T-helper 17 cell (primary cell): ENCODE results near the gene NUMB. TPM values are rescaled to one million over a fixed set of nuclear protein-coding genes. Genes with fewer than 3 reads are reported as not detected.

ENCODE experiments used
- ATAC-seq: fragments of 150-1000 bp; cut with Tn5 transposase; 2 replicates; pipeline ENCODE4 v1.10.0; 2021; ENCODE audit warnings: mild to moderate bottlenecking, moderate library complexity
- DNase-seq, 3 donors: peaks; one replicate each; pipeline versions ENCODE4 v3.0.0 to v3.0.0-alpha.2; 2020 to 2021
- H3K9me3 ChIP-seq: one replicate; pipeline ENCODE4 v1.7.0; 2013; ENCODE audit warnings: low read length, mild to moderate bottlenecking; ENCODE audit not compliant: control insufficient read depth, poor library complexity, severe bottlenecking
- H3K27ac Mint-ChIP-seq: one replicate; pipeline ENCODE4 v1.8.0; 2022; ENCODE audit warnings: mild to moderate bottlenecking, moderate library complexity, mixed read lengths
- H3K27me3 Mint-ChIP-seq: one replicate; pipeline ENCODE4 v1.8.0; 2022; ENCODE audit warnings: mixed read lengths
- H3K36me3 Mint-ChIP-seq: one replicate; pipeline ENCODE4 v1.8.0; 2022; ENCODE audit warnings: low read depth, mixed read lengths
- H3K4me1 Mint-ChIP-seq: one replicate; pipeline ENCODE4 v1.8.0; 2022; ENCODE audit warnings: mild to moderate bottlenecking, mixed read lengths
- H3K4me3 Mint-ChIP-seq: one replicate; pipeline ENCODE4 v1.8.0; 2022; ENCODE audit warnings: mild to moderate bottlenecking, moderate library complexity, mixed read lengths
- total RNA-seq, 4 donors: library from RNA in 2 of 4; stranded (reverse) in 2 of 4; gene quantifications; one replicate each; pipeline ENCODE4 v1.2.3 and lab custom pipeline; 2022 to 2026

The NUMB gene
- total RNA-seq, 2 donors from 2014 or later, result 38.8 to 45.7 TPM

DNA sequence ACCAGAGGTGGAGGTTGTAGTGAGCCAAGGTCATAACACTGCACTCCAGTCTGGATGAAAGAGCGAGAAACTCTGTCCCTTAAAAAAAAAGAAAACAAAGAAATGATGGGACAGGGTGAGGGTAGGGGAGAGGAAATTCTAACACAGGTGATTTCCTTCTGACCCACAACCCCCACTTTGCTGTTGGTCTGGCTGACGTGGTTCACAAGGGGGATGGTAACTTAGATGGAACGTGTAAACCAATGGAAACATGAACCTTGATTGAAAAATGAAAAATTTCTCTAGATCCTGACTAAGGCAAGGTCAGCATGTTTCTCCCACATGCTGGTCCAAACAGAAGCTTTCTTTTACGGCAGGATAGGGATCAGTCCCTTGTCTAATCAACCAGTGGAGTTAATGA is 16.6 kb upstream of the NUMB start:
- H3K36me3 Mint-ChIP-seq, result no peaks in the 10 kb centered on the region
- H3K27ac Mint-ChIP-seq, result no peak overlapping the region
- H3K4me3 Mint-ChIP-seq, result no peak overlapping the region
- ATAC-seq (no peak), DNase-seq (no peak)
- no peaks in the 10 kb centered on the region for H3K9me3 ChIP-seq
- H3K27me3 Mint-ChIP-seq, result no peaks in the 10 kb centered on the region
- H3K4me1 Mint-ChIP-seq, result peaks cover 7% of the 10 kb centered on the region

DNA sequence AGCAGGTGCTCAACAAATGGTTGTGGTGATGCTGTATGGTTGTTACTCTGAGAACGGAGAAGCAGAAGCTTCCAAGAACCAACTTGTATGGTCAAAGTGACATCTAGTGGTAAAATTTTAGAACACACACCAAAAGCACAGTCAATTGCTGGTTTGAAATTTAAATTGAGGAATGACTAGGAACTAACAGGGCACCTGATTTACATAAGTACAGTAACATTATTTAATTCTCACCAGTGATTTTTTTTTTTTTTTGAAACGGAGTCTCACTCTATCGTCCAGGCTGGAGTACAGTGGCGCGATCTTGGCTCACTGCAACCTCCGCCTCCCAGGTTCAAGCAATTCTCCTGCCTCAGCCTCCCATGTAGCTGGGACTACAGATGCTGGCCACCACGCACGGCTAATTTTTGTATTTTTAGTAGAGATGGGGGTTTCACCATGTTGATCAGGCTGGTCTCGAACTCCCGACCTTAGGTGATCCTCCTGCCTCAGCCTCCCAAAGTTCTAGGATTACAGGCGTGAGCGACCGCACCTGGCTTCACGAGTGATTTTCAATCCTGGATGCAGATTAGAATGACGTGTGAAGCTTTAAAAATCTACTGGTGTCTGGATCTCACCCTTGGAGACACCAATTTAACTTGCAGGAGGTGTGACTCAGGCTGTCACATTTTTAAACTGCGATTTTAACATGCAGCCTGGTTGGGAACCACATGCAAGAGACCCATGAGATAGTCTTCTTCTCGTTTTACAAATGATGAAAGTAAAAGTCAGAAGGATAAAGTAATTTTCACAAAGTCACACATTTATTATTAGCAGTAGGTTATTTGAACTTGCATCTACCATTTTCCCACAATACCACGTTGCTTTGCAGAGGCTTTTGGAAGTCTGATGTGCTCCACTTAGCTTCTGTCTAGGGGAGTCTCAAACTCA is 14.1 kb upstream of the NUMB start:
- DNase-seq, result no peak
- no peaks in the 10 kb centered on the region for H3K9me3 ChIP-seq
- Mint-ChIP-seq H3K4me3 (no peak overlapping the region), H3K27me3 (no peaks in the 10 kb centered on the region), H3K36me3 (no peaks in the 10 kb centered on the region), H3K27ac (no peak overlapping the region), H3K4me1 (peaks cover 11% of the 10 kb centered on the region)
- ATAC-seq, result peak; percentile 87

DNA sequence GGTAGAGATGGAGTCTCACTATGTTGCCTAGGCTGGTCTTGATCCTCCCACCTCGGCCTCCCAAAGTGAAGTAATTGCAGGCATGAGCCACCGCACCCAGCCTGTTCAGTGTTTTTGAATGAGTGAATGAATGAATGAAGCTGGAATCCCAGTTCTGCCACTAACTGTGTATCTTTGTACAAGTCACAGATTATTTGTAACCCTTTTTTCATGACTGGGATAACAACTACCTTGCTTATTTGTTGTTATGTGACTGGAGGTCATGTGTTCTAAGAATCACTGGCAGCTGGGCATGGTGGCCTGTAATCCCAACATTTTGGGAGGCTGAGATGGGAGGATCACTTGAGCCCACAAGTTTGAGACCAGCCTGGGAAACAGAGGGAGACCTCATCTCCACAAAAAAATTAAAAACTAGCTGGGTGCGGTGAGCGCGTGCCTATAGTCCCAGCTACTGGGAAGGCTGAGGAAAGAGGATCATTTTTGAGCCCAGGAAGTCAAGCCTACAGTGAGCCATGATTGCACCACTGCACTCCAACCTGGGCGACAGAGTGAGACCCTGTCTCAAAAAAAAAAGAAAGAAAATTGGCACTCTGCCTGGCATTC is 13.3 kb upstream of the NUMB start:
- no peak overlapping the region for H3K4me3 Mint-ChIP-seq
- H3K27me3 Mint-ChIP-seq, result no peaks in the 10 kb centered on the region
- H3K27ac Mint-ChIP-seq, result no peak overlapping the region
- peaks cover 13% of the 10 kb centered on the region for H3K4me1 Mint-ChIP-seq
- ATAC-seq (no peak), DNase-seq (no peak)
- no peaks in the 10 kb centered on the region for H3K9me3 ChIP-seq
- no peaks in the 10 kb centered on the region for H3K36me3 Mint-ChIP-seq

DNA sequence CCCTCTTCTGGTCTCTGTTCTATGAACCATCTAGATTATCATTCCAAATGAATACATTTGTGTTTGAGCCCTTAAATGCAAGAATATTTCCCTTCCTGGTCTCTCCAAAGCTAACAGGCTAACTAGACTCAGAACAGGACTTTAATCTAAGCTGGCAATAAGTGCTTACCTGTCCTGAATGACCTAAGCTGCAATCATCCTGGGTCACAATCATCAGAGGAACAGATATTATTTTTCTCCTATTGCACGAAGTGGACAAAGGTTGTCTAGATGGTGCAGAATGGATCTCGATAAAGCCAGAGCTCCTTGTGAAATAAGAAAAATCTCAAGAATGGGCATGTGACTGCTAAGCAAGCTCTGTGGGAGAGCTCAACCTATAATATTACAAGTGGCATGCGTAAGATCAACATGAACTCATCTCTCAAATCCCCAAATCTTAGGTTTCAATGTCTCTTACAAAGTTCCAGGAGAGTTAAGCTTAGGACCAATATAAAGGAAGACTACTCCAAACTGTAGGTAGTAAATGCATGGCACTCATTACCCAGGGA is 10.6 kb upstream of the NUMB start:
- H3K4me3 Mint-ChIP-seq, result no peak overlapping the region
- H3K36me3 Mint-ChIP-seq, result no peaks in the 10 kb centered on the region
- ATAC-seq (no peak), DNase-seq (no peak)
- H3K27me3 Mint-ChIP-seq, result no peaks in the 10 kb centered on the region
- H3K27ac Mint-ChIP-seq, result peak overlapping the region; percentile 86
- H3K9me3 ChIP-seq, result no peaks in the 10 kb centered on the region
- H3K4me1 Mint-ChIP-seq, result peaks cover 17% of the 10 kb centered on the region

DNA sequence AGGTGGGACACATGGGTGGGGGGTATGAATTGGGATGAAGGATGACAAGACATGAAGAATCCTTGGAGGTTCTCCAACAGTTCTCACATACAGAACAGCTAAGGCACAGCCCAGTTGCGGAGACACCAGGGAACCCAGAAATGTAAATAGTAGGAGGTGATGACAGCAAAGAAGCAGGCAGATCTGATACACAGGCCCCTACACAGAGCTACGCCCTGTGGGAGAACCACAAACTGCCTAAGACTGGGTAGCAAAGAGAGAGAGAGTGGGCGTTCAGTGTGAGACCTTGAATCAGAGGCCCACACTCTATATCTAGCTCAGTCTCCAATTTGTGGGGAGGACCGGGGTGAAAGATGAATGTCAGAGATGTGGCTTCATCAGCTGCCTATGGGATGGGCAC is 9.5 kb upstream of the NUMB start:
- no peak for ATAC-seq
- H3K36me3 Mint-ChIP-seq, result no peaks in the 10 kb centered on the region
- DNase-seq, result no peak
- no peaks in the 10 kb centered on the region for H3K27me3 Mint-ChIP-seq
- no peak overlapping the region for H3K4me3 Mint-ChIP-seq
- H3K4me1 Mint-ChIP-seq, result peaks cover 23% of the 10 kb centered on the region
- no peaks in the 10 kb centered on the region for H3K9me3 ChIP-seq
- H3K27ac Mint-ChIP-seq, result no peak overlapping the region

DNA sequence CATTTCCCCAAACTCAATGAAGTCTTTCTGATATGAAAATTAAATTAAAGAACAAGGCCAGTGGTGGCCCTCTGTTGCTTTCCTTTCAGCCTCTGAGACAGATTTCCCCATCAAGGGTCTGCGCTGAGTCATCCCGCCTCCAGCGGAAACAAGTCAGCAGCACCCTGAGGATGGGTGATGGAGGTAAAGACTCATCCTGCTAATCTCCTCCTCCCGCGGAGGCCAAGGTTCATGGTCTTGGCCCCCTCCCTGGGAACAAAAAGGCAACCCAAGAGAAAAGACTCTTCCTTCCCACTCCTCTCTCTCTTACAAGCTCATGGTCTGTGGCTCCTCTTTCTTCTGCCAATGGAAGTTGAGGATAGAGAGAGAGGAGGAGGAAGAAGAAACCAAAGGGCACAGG is 9.0 kb upstream of the NUMB start:
- Mint-ChIP-seq H3K27me3 (no peaks in the 10 kb centered on the region), H3K4me3 (no peak overlapping the region), H3K27ac (no peak overlapping the region)

DNA sequence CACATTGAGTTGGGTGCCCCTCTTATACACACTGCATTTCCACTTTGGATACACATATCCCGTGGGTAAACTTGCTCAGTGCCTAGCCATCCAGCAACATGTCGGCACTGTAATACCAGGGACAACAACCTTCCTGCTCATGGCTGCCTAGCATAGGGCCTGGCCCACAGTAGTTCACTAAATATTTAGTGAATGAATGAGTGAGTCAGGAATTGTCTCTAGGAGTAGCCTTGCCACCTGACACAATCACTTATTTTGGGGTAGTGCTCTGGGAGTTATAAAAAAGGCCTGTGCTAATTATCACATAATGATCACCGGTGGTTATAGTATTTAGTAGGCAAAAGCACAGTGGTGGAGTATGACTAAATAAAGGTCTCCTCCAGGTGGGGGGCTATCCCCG is 8.5 kb upstream of the NUMB start:
- DNase-seq (no peak), ATAC-seq (no peak)
- Mint-ChIP-seq H3K36me3 (no peaks in the 10 kb centered on the region), H3K4me3 (no peak overlapping the region), H3K27me3 (no peaks in the 10 kb centered on the region), H3K4me1 (peaks cover 24% of the 10 kb centered on the region), H3K27ac (no peak overlapping the region)
- H3K9me3 ChIP-seq, result no peaks in the 10 kb centered on the region

More for the DNA sequence above, 9.0 kb upstream of the NUMB start:
- Mint-ChIP-seq H3K36me3 (no peaks in the 10 kb centered on the region), H3K4me1 (peaks cover 23% of the 10 kb centered on the region)
- DNase-seq, result no peak
- H3K9me3 ChIP-seq, result no peaks in the 10 kb centered on the region
- peak; percentile 31 for ATAC-seq

DNA sequence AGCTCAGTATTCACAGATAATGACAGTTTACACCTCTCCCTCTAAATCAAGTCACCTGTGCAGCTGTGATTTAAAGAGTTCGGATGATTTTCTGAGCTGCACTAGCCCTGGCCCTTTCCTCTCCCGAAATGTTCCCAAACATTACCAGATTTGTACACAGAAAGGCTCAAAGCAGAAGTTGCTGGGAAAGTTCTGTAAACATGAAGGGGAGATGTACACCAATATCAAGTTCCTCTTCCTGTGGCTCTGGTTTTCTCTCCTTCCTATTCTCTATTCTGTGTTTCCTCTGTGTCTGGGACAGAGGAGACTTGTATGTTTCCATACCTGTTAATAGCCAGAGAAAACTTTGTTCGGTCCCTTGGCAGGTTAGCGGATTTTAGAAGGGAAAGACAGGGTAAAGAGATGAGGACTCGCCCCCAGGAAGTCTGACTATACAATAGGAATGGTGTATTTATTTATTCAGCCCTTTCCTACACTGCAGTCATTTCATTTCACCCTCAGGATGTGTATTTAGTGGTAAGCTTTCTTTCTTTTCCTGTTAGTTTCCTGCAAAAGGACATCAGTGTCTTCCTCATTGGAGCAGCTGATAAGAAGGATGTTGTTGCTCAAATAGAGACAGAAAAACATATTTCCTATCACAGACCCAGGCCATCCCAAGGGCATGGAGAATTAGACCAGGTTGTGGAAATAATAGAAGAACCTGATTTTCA is 7.6 kb upstream of the NUMB start:
- no peaks in the 10 kb centered on the region for H3K36me3 Mint-ChIP-seq
- peak; percentile 37 for ATAC-seq
- no peak for DNase-seq
- peaks cover 26% of the 10 kb centered on the region for H3K4me1 Mint-ChIP-seq
- no peaks in the 10 kb centered on the region for H3K9me3 ChIP-seq
- peak overlapping the region; percentile 49 for H3K4me3 Mint-ChIP-seq
- H3K27me3 Mint-ChIP-seq, result no peaks in the 10 kb centered on the region
- H3K27ac Mint-ChIP-seq, result peak overlapping the region; percentile 83

DNA sequence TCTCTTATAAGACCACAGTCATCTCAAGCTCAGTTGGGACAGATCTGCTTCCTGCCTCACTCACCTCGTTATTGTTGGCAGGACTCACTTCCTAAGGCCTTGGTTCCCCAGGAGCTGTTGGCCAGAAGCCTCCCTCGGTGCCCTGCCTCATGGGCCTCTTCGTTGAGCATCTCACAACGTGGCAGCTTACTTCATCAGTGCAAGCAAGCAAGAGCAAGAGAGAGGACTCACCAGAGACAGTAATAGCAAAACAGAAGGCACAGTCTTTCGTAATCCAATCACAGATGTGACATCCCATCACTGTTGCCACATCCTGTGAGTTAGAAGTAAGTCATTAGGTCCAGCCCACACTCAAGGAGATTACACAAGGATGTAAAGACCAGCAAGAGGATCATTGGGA is 5.1 kb upstream of the NUMB start:
- H3K27me3 Mint-ChIP-seq, result no peaks in the 10 kb centered on the region
- H3K4me3 Mint-ChIP-seq, result no peak overlapping the region
- H3K4me1 Mint-ChIP-seq, result peaks cover 31% of the 10 kb centered on the region
- no peaks in the 10 kb centered on the region for H3K9me3 ChIP-seq
- DNase-seq, result no peak
- ATAC-seq, result no peak
- peaks cover 3% of the 10 kb centered on the region for H3K36me3 Mint-ChIP-seq
- no peak overlapping the region for H3K27ac Mint-ChIP-seq

DNA sequence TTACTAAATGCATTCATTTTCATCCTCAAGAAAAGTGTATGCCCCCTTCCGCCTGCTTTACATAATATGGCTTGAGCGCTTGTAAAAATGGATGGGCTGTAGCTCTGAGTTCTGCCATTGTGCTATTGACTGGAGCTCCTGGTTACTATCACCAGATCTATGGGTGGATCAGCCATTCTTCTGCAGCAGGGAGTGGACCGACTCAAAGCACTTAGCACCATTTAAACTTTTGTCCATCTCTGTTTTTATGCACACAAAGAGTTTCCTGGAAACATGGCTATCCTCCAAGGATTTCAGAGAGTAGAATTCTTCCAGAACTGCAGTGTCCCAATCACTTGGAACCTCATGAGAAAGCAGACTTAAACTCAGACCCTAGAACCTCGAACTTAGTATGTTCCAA is 4.5 kb upstream of the NUMB start:
- Mint-ChIP-seq H3K27ac (no peak overlapping the region), H3K36me3 (peaks cover 5% of the 10 kb centered on the region), H3K27me3 (no peaks in the 10 kb centered on the region), H3K4me3 (no peak overlapping the region), H3K4me1 (peaks cover 33% of the 10 kb centered on the region)
- no peaks in the 10 kb centered on the region for H3K9me3 ChIP-seq
- DNase-seq (no peak), ATAC-seq (no peak)

DNA sequence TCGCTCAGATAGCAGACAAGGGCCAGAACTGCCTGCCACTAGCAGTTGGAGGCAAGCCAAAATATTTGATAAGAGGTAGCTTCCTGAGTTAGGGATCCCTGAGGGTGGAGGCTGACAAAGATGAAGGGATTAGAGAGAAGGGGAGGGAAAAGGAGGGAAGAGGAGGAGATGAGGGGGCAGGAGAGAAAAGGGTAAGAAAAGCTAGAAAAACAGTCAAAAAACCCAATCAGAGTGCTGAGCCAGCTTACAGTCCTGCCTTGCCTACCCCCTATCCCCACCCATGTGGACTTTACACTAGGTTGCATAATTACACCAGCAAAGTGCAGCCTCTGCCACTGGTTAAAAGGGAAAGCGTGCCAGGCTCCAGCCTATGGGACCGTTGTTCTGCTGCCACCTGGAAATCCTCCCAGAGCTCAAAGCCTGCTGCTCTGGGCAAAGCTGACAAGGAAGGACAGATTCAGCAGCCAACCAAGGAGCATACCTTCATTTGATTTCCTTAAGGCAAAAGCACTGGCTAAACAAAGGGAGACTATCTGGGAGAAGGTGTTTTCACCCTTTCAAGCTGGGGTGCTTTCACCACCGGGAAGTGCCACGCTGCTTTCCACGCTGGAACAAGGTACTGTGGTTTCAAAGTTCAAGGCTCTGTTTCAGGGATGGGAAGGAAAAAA is 3.8 kb upstream of the NUMB start:
- H3K9me3 ChIP-seq, result no peaks in the 10 kb centered on the region
- Mint-ChIP-seq H3K4me1 (peaks cover 36% of the 10 kb centered on the region), H3K27ac (no peak overlapping the region), H3K4me3 (no peak overlapping the region), H3K27me3 (no peaks in the 10 kb centered on the region), H3K36me3 (peaks cover 5% of the 10 kb centered on the region)
- DNase-seq (no peak), ATAC-seq (no peak)

DNA sequence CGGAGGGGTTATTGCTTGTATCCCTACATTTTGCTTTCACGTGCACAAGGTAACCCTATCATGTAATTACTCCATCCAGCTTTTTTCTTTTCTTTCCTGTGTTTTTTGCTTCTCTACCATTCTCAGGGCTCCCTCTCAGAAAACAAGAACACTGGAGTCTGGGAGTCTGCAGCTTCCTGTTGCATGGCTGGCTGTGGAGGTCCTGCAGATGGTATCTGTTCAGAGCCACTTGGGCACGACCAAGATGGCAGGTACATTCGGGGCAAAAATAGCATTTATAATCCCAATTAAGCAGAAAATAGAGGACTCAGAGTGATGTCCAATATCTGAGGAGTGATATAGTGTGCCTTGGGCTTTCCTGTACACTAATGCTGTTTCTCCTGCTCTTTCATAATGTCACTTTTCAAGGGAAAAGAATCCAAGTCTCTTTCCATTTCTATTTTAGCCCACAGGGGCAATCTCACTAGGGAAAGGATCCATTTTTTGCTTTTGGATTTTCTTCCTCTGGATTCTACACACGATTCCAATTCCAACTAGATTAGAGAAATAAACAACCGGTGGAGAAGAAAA is 3.2 kb upstream of the NUMB start:
- Mint-ChIP-seq H3K4me3 (no peak overlapping the region), H3K27ac (no peak overlapping the region), H3K27me3 (no peaks in the 10 kb centered on the region), H3K4me1 (peaks cover 42% of the 10 kb centered on the region), H3K36me3 (peaks cover 5% of the 10 kb centered on the region)
- H3K9me3 ChIP-seq, result no peaks in the 10 kb centered on the region
- DNase-seq (no peak), ATAC-seq (no peak)
